Hepatic stellate cell (primary cell): Measurements from ENCODE around the gene NCAPD2.
A peak's percentile ranks its signal among the peaks of the same experiment; 100 is the strongest.

ENCODE experiments used
- DNase-seq: peaks from one replicate; pipeline ENCODE4 v3.0.0; 2011; ENCODE audit warnings: low spot score

NCAPD2 gene, protein sequence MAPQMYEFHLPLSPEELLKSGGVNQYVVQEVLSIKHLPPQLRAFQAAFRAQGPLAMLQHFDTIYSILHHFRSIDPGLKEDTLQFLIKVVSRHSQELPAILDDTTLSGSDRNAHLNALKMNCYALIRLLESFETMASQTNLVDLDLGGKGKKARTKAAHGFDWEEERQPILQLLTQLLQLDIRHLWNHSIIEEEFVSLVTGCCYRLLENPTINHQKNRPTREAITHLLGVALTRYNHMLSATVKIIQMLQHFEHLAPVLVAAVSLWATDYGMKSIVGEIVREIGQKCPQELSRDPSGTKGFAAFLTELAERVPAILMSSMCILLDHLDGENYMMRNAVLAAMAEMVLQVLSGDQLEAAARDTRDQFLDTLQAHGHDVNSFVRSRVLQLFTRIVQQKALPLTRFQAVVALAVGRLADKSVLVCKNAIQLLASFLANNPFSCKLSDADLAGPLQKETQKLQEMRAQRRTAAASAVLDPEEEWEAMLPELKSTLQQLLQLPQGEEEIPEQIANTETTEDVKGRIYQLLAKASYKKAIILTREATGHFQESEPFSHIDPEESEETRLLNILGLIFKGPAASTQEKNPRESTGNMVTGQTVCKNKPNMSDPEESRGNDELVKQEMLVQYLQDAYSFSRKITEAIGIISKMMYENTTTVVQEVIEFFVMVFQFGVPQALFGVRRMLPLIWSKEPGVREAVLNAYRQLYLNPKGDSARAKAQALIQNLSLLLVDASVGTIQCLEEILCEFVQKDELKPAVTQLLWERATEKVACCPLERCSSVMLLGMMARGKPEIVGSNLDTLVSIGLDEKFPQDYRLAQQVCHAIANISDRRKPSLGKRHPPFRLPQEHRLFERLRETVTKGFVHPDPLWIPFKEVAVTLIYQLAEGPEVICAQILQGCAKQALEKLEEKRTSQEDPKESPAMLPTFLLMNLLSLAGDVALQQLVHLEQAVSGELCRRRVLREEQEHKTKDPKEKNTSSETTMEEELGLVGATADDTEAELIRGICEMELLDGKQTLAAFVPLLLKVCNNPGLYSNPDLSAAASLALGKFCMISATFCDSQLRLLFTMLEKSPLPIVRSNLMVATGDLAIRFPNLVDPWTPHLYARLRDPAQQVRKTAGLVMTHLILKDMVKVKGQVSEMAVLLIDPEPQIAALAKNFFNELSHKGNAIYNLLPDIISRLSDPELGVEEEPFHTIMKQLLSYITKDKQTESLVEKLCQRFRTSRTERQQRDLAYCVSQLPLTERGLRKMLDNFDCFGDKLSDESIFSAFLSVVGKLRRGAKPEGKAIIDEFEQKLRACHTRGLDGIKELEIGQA (N-terminal part only)

DNA sequence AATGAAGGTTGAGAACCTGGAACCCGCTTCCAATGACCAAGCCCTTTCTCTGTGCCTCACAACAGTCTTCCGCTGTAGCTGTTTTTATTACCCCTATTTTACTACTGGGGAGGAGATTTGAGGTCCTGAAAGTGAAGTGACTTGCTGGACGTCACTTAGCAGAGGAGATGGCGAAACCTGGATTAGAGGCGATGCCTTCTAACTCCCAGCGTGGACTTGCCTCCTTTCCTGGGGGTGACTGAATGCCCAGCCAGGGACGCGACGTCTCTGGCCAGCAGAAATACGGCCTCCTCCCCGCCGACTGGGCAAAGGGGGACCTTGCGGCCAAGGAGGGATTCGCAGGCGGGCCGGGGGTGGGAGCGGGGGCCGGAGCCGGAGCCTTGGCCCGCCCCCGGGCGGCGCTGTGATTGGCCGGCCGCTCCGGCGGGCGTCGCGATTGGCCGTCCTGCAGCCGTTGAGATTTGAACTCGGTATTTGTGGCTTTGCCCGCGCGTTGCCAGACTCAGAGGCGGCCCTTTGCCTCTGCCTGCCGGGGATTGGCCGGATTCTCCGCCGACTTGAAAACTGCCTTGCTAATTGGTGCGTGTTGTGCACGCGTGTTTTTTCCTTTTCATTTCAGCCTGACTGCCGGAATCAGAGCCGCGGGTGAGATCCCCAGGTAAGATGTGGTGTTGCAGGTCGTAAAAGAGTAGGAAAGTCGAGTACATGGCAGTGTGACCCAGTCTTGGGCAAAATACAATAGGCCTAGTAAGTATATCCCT is at the start of gene NCAPD2:
TSS of gene NCAPD2 (plus strand) at position 606 of the 761 bp plus-strand sequence. CDS start 997 bp downstream, outside the sequence.
- peak; percentile 95 for DNase-seq

DNA sequence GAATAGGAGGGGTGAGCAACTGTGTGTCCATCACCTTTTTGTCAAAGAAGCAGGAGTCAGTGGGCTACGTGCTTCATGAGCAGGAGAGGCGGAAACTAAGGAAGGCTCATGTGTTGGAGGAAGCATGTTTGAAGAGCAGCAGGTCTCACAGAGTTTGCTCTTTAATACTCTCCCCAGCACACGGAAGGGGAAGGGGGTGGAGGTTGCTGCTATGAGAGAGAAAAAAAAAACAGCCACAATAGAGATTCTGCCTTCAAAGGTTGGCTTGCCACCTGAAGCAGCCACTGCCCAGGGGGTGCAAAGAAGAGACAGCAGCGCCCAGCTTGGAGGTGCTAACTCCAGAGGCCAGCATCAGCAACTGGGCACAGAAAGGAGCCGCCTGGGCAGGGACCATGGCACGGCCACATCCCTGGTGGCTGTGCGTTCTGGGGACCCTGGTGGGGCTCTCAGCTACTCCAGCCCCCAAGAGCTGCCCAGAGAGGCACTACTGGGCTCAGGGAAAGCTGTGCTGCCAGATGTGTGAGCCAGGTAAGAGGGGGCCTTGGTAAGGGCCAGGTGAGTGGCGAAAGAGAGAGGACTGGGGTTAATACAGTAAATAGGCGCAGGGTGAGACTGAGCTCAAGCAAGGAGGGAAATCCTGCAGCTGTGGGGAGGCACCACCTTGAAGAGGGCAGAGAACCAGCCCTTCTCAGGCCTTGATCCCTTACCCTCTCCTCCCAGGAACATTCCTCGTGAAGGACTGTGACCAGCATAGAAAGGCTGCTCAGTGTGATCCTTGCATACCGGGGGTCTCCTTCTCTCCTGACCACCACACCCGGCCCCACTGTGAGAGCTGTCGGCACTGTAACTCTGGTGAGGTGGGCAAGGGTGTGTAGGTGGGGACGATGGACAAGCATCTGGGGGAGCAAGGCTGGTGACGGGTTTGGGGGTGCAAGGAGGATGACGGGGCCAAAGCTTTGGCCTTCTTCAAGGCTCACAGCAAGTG is 48.9 kb upstream of the NCAPD2 start, which contains the start of gene CD27:
TSS of gene CD27 (plus strand) at position 252 of the 985 bp plus-strand sequence. CDS start at position 393, 141 bp downstream.
- no peak for DNase-seq

DNA sequence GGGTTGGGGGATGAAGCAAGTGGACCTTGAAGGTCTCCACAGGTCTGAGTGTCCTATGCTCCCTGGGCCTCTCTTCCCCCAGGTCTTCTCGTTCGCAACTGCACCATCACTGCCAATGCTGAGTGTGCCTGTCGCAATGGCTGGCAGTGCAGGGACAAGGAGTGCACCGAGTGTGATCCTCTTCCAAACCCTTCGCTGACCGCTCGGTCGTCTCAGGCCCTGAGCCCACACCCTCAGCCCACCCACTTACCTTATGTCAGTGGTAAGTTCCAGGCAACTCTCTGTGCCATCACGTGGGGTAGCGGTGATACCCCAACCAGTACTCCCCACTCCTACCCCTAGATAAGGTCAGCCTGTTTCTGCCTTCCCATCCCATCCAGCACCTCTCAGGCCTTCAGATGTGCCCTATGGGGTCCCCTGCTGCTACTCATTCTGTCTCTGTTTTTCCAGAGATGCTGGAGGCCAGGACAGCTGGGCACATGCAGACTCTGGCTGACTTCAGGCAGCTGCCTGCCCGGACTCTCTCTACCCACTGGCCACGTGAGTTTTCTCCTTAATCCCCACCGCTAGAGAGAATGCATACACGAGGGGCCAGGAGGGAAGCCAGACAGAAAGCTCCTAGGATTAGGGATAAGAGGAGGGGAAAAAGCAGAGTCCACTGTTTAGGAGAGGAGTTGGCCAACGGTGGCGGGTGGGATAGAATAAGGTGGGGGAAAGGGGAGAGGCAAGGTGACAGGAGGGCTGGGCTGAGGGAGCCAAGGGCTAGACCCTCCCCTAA is 43.6 kb upstream of the NCAPD2 start:
- peak; percentile 25 for DNase-seq

DNA sequence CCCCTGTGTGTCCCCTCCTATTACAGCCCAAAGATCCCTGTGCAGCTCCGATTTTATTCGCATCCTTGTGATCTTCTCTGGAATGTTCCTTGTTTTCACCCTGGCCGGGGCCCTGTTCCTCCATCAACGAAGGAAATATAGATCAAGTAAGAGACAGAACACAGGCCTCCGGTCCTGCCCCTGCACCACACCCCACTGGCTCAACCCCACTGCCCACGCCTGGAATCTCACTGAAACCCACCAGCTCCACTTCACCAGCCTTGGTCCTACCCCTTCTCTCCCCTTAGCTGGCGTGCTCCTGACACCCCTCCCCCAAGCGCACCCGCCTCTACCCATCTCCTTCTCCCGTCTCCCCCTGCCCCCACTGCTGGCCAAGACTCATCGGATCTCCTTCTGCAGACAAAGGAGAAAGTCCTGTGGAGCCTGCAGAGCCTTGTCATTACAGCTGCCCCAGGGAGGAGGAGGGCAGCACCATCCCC is 43.0 kb upstream of the NCAPD2 start:
- DNase-seq, result peak; percentile 50

- DNase-seq, result peak; percentile 95
Observed at GRCh38 chr12:6451348-6452244, 42.3 kb upstream of the NCAPD2 start, which contains the start of gene TAPBPL. Gene TAPBPL (plus strand): TSS chr12:6452042. CDS start chr12:6452249, 207 bp downstream.

GRCh38 chr12:6452245-6452943 is 41.5 kb upstream of the NCAPD2 start:
- peak; percentile 55 for DNase-seq

GRCh38 chr12:6452944-6453630 is 40.8 kb upstream of the NCAPD2 start:
- no peak for DNase-seq

GRCh38 chr12:6457220-6457945 is 36.5 kb upstream of the NCAPD2 start:
- no peak for DNase-seq

- DNase-seq, result no peak
Observed at GRCh38 chr12:6458281-6459003, 35.5 kb upstream of the NCAPD2 start.

- no peak for DNase-seq
Observed at GRCh38 chr12:6459004-6459337, 34.9 kb upstream of the NCAPD2 start.

GRCh38 chr12:6460751-6461371 is 33.0 kb upstream of the NCAPD2 start:
- DNase-seq, result no peak

DNA sequence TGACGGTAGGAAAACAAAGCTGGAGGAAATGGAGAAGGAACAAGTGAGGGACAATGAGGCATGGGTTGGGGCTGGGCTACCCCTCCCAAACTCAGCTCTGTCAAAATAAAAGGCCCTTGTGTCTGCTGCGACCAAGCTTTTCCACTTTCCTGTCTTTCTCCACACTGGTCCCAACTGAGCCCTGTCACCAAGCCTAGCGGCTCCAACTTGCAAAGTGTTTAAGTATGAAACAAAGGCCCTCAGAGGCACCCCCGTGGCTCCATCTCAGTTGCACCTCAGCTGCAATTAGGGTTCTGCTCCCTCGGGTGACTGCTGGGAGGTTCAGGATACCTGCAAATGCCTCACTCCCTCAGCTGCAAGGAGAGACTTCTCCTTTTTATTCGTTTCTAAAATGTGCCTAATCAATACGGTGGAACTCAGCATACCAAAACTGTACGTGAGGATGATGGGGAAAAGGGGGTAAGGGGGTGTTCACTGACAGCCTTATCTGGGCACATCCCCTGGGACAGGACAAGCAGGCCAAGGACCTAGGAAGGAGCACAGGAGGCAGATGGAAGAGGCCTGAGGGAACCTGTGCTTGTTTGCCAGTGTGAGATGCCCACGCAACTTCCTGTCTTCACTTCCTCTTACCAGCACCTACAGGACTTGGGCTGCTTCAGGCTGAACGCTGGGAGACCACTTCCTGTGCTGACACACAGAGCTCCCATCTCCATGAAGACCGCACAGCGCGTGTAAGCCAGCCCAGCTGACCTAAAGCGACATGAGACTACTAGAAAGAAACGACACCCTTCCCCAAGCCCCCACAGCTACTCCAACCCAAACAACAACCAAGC is 32.3 kb upstream of the NCAPD2 start:
- no peak for DNase-seq

DNA sequence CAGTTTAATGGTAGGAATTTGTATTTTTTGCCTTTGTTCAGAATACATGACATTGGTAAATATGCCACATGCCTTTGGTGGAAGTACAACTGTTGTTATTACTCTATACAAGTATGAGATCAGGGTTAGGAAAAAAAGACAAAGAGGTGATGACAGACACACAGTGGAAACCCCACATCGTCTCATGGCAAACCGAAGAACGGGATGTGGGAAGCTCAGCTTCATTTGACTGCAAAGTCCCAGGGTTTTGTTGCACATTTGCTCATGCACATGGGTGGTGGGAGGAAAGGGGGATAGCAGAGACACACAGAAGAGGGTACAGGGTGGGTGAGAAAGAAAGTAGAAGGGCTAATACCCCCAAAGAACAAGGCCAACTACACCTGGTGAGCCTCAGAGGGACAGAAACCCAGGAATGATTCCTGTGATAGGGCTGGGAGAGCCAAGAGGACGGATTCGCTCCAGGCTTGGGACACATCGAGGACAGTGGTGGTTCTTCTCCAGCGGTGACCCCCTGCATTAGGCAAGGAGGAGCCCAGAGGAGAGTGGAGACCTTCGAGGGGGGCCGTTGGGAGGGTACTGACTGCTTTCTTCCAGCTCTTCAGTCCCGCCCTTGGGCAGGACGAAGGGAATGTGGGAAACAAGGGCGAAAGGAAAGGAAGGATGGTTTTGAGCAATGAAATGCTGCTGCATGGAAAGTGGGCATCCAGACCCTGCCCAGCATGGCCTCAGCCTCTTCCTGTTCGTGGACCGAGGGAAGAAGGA is 31.5 kb upstream of the NCAPD2 start:
- DNase-seq, result no peak
